HG02763 (cell line): ENCODE measurements around the gene TRPV6.

ENCODE experiments used
- ATAC-seq: cut with Tn5 transposase; IDR thresholded peaks from one replicate; pipeline ENCODE4 v1.9.1; 2021; ENCODE audit warnings: mild to moderate bottlenecking, moderate library complexity; ENCODE audit not compliant: unreplicated experiment

Gene TRPV6

DNA sequence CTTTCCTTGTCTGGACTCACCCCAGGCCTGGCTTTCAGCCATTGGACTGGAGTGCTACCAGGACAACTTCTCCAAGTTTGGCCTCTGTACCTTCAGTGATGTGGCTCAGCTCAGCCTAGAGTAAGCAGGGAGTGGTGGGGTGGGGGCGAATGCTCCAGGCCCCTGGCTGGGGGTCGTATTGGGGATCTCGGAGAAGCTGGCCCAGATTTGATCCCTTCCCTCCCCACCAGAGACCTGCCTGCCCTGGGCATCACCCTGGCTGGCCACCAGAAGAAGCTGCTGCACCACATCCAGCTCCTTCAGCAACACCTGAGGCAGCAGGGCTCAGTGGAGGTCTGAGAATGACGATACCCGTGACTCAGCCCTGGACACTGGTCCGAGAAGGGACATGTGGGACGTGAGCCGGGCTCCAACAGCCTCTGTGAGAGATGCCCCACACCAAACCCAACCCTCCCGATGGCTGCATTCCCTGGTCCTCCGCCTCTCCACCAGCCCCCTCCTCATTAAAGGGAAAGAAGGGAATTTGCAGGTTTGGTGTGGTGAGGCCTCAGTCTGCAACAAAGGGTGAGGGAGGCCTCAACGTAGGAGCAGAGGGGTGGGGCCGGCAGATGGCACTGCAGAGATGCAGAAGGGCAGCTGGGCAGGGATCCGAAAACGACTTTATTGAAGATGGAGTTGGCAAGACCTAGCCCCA, 14.8 kb downstream of the TRPV6 start:
- ATAC-seq: no peak

DNA sequence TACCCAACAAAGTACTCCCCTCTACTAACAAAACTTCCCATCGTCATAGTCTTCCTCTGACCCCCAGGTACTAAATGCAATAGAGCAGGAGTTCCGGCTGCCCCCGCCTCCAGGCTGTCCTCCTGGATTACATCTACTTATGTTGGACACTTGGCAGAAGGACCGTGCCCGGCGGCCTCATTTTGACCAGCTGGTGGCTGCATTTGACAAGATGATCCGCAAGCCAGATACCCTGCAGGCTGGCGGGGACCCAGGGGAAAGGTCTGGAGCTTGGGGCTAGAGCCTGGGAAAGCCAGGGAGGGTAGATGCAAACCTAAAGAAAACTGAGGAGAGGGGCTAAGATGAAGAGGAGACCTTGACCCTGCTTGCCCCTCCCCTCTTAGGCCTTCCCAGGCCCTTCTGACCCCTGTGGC, 15.4 kb downstream of the TRPV6 start:
- ATAC-seq: no peak

DNA sequence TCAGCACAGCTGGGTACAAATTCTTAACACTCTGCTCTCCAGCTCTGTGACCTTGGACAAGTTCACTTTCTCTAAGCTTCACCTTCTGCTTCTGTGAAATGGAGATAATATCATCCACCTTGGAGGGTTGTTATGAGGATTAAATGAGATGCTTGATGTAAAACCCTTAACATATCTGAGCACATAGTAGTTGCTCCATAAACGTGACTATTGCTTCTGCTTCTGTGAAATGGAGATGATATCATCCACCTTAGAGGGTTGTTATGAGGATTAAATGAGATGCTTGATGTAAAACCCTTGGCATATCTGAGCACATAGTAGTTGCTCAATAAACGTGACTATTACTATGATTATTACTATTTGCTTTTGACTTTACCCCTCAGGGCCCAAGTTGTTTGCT, 16.1 kb downstream of the TRPV6 start:
- ATAC-seq: no peak

DNA sequence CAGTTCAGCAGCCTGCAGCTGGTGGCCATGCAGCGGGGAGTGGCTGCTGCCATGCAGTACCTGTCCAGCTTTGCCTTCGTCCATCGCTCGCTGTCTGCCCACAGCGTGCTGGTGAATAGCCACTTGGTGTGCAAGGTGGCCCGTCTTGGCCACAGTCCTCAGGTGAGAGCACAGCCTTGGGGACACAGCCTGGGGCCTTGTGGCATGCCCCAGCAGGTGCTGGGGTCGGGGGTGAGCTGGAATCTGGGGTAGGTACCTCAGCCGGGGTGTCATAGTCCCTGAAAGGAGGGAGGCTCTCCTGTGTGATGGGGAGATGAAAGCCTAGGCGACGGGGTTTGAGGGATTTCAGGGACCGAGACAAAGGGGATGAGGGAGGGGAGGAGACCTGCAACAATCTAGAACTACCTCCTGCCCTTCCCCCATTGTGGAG, 16.5 kb downstream of the TRPV6 start:
- ATAC-seq: no peak

DNA sequence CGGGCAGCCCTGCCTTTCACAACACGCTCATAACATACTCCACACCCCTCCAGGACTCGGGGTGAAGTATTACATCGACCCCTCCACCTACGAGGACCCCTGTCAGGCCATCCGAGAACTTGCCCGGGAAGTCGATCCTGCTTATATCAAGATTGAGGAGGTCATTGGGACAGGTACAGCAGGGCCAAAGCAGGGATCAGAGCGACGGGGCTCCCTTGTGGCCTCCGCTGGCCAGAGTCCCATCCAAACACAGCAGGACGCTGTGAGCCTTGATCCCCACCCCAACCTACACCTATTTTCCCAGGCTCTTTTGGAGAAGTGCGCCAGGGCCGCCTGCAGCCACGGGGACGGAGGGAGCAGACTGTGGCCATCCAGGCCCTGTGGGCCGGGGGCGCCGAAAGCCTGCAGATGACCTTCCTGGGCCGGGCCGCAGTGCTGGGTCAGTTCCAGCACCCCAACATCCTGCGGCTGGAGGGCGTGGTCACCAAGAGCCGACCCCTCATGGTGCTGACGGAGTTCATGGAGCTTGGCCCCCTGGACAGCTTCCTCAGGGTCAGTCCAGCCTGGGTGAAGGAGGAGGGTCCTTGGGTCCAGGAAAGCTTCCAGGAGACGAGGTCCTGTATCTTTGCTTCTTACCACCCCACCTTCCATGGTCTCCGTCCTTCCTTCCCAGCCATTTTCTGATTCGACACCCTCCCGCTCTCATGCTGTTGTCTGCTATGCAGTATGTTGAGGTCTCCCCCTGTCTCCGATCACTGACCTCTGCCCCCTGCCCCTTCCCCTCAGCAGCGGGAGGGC, 17.2 kb downstream of the TRPV6 start:
- no peak for ATAC-seq

DNA sequence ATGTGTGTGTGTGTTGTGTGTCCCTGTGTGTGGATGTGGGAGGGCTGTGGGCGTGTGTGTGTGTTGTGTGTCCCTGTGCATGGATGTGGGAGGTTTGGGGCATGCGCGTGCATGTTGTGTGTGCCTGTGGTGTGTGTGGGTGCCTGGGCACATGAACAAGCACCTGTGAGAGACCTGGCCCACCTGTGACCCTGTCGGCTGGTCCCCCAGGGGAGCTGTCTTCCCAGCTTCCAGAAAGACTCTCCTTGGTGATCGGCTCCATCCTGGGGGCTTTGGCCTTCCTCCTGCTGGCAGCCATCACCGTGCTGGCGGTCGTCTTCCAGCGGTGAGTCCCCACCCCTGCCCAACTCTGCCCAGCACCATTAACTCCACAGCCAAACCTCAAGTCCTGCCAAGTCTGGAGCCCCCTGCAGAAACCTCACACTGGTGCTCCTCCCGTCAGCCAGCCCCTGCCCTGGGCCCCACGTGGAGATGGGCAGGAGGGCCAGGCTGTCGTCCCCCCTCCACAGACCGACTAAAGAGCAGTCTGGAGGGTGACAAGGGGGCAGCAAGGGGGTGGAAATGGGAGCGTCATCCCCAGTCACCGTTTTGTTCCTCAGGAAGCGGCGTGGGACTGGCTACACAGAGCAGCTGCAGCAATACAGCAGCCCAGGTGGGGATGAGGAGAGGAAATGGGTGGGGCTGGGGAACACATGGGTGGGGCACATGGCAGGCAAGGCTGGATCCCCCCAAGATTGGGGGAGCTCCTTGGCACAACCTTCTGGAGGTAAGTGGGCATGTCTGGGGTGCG, 18.0 kb downstream of the TRPV6 start:
- ATAC-seq: no peak

DNA sequence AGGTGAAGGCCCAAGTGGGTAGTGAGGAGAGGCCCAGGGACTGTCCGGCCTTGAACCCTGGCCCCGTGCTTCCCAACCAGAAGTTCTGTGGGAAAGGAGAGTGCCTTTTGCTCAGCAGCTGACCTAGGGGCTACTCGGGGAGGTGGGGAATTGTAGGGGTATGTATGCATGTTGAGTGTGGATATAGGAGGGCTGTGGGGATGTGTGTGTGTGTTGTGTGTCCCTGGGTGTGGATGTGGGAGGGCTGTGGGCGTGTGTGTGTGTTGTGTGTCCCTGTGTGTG, 18.5 kb downstream of the TRPV6 start:
- no peak for ATAC-seq

DNA sequence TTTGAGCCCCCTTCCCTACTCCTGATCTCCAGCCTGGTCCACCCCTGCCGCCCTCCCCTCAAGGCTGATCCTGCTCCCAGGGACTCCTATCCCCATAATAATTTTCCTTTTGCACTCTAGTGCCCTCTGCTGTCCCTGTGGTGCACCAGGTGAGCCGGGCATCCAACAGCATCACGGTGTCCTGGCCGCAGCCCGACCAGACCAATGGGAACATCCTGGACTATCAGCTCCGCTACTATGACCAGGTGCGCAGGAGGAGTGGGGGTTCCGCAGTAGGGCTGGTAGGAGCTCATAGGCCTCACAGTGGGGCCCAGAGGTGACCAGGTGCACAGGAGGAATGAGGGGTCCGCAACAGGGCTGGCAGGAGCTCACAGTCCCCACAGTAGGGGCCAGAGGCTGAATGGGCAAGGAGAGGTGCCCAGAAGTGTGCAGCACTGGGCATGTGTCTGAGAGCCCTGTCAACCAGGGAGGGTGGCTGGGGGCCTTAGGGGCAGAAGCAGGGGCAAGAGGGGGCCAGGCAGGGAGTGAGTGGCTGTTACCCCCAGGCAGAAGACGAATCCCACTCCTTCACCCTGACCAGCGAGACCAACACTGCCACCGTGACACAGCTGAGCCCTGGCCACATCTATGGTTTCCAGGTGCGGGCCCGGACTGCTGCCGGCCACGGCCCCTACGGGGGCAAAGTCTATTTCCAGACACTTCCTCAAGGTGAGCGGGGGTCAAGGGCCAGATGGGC, 19.0 kb downstream of the TRPV6 start:
- no peak for ATAC-seq

DNA sequence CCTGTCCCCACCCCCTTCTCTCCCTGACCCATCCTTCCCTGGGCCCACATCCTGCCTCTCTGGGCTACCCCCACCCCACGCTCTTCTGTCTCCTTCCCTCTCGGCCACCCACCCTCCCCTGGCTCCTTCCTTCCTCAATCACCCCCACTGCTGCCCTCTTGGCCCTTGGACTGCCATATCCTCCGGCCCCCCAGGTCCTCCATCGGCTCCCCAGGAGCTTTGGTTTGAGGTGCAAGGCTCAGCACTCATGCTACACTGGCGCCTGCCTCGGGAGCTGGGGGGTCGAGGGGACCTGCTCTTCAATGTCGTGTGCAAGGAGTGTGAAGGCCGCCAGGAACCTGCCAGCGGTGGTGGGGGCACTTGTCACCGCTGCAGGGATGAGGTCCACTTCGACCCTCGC, 19.8 kb downstream of the TRPV6 start:
- no peak for ATAC-seq

DNA sequence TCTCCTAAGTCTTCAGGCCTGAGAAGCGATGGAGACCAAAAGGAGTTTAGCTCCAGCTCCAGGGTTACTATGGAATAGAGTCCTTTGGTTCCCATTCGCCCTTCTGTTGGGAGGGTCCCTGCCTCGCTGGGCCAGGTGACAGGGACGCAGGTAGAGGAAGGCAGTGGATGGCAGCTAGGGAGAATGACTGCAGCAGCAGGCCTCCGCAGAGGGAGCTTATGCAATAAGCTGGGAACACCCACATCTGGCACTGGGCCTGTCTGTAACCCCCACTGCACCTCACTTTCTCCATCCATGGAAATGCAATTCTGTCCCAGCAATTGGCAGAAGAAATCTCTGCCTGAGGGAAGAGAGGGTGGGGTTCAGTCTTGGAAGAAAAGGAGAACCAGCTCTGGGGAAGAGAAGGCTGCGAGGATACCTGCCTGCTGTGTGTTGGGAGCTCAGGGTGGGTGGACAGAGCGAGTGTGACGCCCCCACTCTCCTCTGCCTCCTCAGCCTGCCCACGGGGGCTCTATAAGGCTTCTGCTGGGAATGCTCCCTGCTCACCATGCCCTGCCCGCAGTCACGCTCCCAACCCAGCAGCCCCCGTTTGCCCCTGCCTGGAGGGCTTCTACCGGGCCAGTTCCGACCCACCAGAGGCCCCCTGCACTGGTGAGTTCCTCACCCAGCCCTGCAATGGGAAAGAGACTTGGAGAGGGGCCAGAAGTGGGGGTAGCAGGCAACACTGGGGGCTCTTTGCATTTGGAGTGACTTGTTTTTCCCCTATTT, 20.4 kb downstream of the TRPV6 start:
- ATAC-seq: no peak

DNA sequence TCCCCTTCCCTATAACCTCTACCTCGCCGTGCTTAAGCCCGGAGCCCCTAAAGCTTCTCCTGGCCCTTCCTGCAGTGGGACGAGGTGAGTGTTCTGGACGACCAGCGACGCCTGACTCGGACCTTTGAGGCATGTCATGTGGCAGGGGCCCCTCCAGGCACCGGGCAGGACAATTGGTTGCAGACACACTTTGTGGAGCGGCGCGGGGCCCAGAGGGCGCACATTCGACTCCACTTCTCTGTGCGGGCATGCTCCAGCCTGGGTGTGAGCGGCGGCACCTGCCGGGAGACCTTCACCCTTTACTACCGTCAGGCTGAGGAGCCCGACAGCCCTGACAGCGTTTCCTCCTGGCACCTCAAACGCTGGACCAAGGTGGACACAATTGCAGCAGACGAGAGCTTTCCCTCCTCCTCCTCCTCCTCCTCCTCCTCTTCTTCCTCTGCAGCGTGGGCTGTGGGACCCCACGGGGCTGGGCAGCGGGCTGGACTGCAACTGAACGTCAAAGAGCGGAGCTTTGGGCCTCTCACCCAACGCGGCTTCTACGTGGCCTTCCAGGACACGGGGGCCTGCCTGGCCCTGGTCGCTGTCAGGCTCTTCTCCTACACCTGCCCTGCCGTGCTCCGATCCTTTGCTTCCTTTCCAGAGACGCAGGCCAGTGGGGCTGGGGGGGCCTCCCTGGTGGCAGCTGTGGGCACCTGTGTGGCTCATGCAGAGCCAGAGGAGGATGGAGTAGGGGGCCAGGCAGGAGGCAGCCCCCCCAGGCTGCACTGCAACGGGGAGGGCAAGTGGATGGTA, 21.5 kb downstream of the TRPV6 start:
- ATAC-seq: no peak

DNA sequence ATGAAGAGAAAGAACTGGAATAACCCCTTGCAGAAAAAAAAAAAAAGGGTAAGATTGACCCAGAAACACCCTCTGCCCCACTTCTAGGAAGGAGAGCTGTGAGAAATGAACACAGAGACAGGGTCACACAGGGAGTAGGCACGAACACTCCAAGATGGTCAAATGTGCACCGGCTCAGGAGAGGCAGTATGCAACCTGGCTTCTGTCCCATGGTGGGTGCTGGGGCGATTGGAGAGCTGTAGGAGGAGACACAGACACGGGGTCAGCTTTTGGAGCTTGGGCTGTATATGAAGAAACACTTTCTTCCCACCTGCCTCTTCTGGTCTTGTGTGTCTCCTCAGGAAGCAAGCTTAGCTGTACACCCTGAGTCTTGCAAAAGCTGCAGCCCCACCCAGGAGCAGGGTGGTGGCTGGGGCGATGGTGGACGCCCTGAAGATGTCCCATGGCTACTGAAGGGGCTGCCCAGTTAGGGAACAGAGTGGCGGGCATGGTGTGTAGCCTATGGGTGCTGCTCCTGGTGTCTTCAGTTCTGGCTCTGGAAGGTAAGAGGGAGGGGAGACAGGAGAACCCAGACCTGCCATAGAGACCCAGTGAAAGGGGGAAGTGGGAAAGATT, 22.7 kb downstream of the TRPV6 start:
- ATAC-seq: no peak

DNA sequence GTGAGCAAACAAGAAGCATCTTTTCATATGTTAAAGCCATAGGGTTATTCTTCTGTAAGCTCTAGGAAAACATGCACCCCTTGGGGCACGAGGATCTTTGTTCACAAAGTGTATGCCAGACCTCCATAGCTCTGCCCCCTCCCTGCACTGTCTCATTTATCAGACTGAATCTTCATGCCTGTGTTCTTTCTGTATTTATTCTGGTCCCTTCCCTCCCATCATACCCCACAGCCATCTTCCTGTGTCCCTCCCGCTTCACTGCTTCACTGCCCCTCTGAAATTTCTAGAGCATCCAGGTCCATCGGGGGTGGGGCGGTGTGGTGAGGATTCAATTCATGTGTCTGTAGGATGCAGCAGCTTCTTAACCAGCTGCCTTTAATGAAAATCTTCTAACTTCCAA, 23.2 kb downstream of the TRPV6 start:
- no peak for ATAC-seq

DNA sequence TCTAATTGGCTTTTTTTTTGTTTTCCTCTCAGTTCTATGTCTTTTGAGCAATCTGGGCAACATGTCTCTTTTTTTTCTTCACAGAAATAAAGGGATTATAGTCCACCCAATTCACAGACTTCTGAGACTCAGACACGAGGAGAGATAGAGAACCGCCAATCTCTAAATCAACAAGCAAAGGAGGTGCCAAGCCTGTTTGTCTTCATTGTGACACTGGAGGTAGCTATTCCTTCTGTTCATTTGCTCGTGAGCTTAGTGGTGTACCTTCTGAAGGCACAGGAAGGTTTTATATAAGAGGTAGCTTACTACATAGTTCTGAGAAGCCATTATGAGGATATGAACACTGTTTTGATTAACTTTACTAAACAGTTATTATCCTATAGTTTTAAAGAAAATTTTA, 24.6 kb downstream of the TRPV6 start:
- ATAC-seq: no peak

DNA sequence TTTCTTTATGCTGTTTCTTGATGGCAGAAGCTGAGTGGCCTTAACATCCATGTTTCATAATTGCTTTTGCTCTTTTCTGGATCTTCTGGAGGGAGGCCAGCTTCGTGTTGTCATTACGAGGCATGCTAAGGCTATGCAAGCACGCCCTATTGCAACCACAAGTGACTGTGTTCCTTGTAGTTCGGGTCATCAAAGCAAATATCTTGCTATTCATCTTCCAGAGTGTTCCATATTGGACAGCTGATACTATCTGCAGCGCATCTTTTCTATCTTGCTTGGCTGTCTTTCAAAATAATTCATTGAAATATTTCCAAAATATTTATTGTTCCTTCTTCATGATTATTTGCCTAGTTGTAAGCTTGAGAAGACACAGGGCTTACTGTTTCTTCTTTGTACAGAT, 25.7 kb downstream of the TRPV6 start:
- ATAC-seq: no peak

DNA sequence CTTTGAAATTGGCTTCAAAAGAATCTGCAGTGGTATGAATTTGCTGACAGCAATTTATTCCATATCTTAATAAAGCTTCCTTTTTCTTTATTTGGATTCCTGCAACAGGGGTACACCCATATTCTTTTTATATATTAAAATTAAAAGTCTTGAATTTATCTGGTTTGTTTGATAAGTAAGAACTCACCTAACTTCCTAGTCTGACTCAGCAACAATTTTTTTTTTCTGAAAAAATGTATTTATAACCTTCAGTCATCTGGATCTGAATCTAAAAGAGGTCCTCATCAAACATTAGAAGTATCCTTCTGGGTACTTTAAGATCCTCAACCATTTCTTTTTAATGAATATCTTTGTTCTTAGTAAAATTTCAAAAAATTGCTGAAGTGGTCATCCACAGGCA, 26.1 kb downstream of the TRPV6 start:
- no peak for ATAC-seq

DNA sequence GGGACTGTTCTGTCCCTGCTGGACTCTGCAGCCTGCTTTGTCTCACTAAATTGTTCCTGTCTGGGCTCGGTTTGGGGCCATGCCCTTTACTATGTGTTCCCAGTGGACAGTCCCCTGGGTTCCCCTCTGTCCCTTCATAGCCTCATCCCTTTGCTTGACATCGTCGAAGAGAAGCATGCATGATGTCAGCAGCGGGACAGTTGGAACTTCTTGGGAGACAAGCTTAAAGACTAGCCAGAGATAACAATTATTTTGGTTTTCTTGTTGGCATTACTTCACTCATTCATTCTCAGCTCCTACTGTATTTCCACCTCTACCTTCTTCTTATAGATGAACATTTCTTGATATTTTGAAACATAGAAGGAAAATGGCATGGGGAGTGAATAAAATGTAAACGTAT, 27.9 kb downstream of the TRPV6 start:
- ATAC-seq: no peak

DNA sequence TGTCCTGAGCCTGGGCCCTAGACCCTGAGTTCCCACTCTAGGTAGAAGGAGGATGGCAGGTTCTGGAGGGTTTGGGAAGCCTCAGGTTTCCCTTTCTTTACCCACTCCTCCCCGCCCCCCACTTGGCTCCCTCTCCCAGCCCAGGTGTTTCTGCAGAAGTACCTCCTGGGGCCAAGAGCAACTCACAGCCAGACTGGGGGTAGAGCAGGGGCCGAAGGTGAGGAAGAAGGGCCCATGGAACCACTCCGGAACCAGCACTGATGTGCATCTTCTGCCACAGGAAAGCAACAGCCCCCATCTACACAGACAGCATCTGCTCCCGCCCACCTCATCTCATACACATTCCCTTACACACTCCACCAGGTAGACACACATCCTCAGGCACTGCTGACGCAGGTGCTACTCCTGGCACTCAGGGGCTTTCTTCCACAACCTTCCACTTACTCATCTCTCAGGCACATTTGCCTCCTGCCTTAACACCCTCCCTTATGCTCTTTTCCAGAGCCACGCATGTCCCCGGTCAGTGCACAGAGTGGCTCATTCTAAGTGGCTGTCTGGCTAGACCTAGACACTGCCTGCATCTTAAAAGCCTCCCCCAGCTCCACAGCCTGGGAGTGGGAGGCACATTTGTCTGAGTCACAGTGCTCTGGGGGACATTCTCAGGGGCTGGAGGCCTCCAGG, 28.8 kb downstream of the TRPV6 start:
- no peak for ATAC-seq
